Neuronal stem cell (in vitro differentiated cells): Measurements from ENCODE around the gene IP6K1.
"Not testable (repeated sequence)": the region's sequence is repeated elsewhere in the genome, so short reads cannot be mapped to it uniquely, and the experiment has no call there.

Experiments used
- DNase-seq: peaks from one replicate; pipeline ENCODE4 v3.0.0-alpha.2; 2013; ENCODE audit warnings: low spot score
- H2AFZ ChIP-seq: one replicate; pipeline ENCODE4 v1.6.1; 2013; ENCODE audit warnings: mild to moderate bottlenecking, low read length, inconsistent platforms
- H2AK5ac ChIP-seq: 2 replicates; pipeline ENCODE4 v1.6.1; 2013; ENCODE audit warnings: low read depth, mild to moderate bottlenecking, inconsistent platforms, low read length, moderate library complexity, mixed read lengths
- H2BK120ac ChIP-seq: 2 replicates; pipeline ENCODE4 v1.6.1; 2013; ENCODE audit warnings: low read depth, mild to moderate bottlenecking, inconsistent platforms, low read length, moderate library complexity, mixed read lengths
- H2BK12ac ChIP-seq: one replicate; pipeline ENCODE4 v1.6.1; 2013; ENCODE audit warnings: low read length, inconsistent platforms
- H2BK15ac ChIP-seq: 2 replicates; pipeline ENCODE4 v1.6.1; 2013; ENCODE audit warnings: mild to moderate bottlenecking, low read length, inconsistent platforms, mixed read lengths
- H2BK5ac ChIP-seq: one replicate; pipeline ENCODE4 v1.6.1; 2013; ENCODE audit warnings: inconsistent platforms, mild to moderate bottlenecking, low read length, moderate library complexity
- H3K14ac ChIP-seq: one replicate; pipeline ENCODE4 v1.6.1; 2013; ENCODE audit warnings: low read length, inconsistent platforms
- H3K18ac ChIP-seq: 2 replicates; pipeline ENCODE4 v1.6.1; 2013; ENCODE audit warnings: low read length, inconsistent platforms
- H3K23ac ChIP-seq: 2 replicates; pipeline ENCODE4 v1.6.1; 2013; ENCODE audit warnings: low read depth, mild to moderate bottlenecking, mixed read lengths, low read length, inconsistent platforms; ENCODE audit not compliant: poor library complexity
- H3K27ac ChIP-seq: replicated peaks from 3 replicates; pipeline ENCODE4 v1.5.1; 2013; ENCODE audit warnings: low read length, inconsistent platforms
- H3K27me3 ChIP-seq, 3 experiments: 2 replicates each; pipeline ENCODE4 v1.6.1; 2013; ENCODE audit warnings: low read length in 3 of 3, mild to moderate bottlenecking in 2 of 3, inconsistent platforms in 1 of 3, low read depth in 1 of 3, mixed read lengths in 1 of 3, moderate library complexity in 1 of 3; ENCODE audit not compliant: control insufficient read depth in 3 of 3, insufficient read depth in 3 of 3
- H3K36me3 ChIP-seq, 2 donors: replicated peaks in 1 of 2; 2 replicates each; pipeline ENCODE4 v1.6.1; 2013; ENCODE audit warnings: low read length in 2 of 2; ENCODE audit not compliant: control insufficient read depth in 2 of 2, insufficient read depth in 2 of 2
- H3K4ac ChIP-seq: 2 replicates; pipeline ENCODE4 v1.6.1; 2013; ENCODE audit warnings: inconsistent platforms, mild to moderate bottlenecking, low read length, moderate library complexity
- H3K4me1 ChIP-seq, 2 donors: 1 replicate in 1 of 2; 2 replicates in 1 of 2; pipeline ENCODE4 v1.6.1; 2013; ENCODE audit warnings: low read length in 2 of 2, low read depth in 1 of 2; ENCODE audit not compliant: control insufficient read depth in 2 of 2, insufficient read depth in 1 of 2
- H3K4me2 ChIP-seq: one replicate; pipeline ENCODE4 v1.6.1; 2013; ENCODE audit warnings: mild to moderate bottlenecking, low read length, inconsistent platforms; ENCODE audit not compliant: insufficient read depth, poor library complexity, severe bottlenecking
- H3K4me3 ChIP-seq, 2 donors: 2 replicates each; pipeline ENCODE4 v1.5.1; 2013; ENCODE audit warnings: low read length in 2 of 2, mild to moderate bottlenecking in 2 of 2, inconsistent platforms in 1 of 2, moderate library complexity in 1 of 2
- H3K79me1 ChIP-seq: one replicate; pipeline ENCODE4 v1.6.1; 2013; ENCODE audit warnings: low read depth, mild to moderate bottlenecking, inconsistent platforms, low read length, moderate library complexity
- H3K9ac ChIP-seq: one replicate; pipeline ENCODE4 v1.6.1; 2013; ENCODE audit warnings: mild to moderate bottlenecking, low read depth, low read length, inconsistent platforms; ENCODE audit not compliant: poor library complexity
- H3K9me3 ChIP-seq, 2 donors: replicated peaks in 1 of 2; 2 replicates each; pipeline versions ENCODE3 to v1.6.1; 2013; ENCODE audit warnings: low read length in 2 of 2, mild to moderate bottlenecking in 2 of 2, inconsistent platforms in 1 of 2, low read depth in 1 of 2, mixed read lengths in 1 of 2, moderate library complexity in 1 of 2; ENCODE audit not compliant: control insufficient read depth in 2 of 2, insufficient read depth in 1 of 2
- H4K8ac ChIP-seq: one replicate; pipeline ENCODE4 v1.6.1; 2013; ENCODE audit warnings: low read depth, mild to moderate bottlenecking, inconsistent platforms, low read length, moderate library complexity
- H4K91ac ChIP-seq: one replicate; pipeline ENCODE4 v1.6.1; 2013; ENCODE audit warnings: low read length, low read depth, mild to moderate bottlenecking, inconsistent platforms; ENCODE audit not compliant: poor library complexity
- WGBS, 2 donors: extraction: QIAGEN DNeasy Blood & Tissue Kit; methylation state at CpG; one replicate each; pipeline ENCODE4 v1.1.7; 2013; ENCODE audit warnings: missing lambda C conversion rate in 2 of 2, mixed read lengths in 1 of 2; ENCODE audit not compliant: insufficient read length in 2 of 2, insufficient replicate concordance in 1 of 2; ENCODE audit errors: extremely low coverage in 2 of 2; 5-methylcytosine and 5-hydroxymethylcytosine counted together

The IP6K1 gene

GRCh38 chr3:49779358-49780079 lies 6.8 kb downstream of the IP6K1 start:
- no peak overlapping the region for H2BK12ac ChIP-seq
- H3K27me3 ChIP-seq = no peaks in the 10 kb centered on the region
- no CpG with 5 or more reads among the region's 5 CpGs for WGBS, 2 donors
- H4K91ac ChIP-seq = no peak overlapping the region
- peaks cover 0 to 5% of the 10 kb centered on the region in 2 donors for H3K4me1 ChIP-seq
- no peak overlapping the region for H4K8ac ChIP-seq
- H3K14ac ChIP-seq = no peak overlapping the region
- no peak overlapping the region for H3K4me3 ChIP-seq
- no peak overlapping the region for H2AFZ ChIP-seq
- H3K36me3 ChIP-seq = peaks cover 14 to 81% of the 10 kb centered on the region in 2 donors
- no peak overlapping the region for H3K4me2 ChIP-seq
- no peak overlapping the region for H3K27ac ChIP-seq
- H2BK5ac ChIP-seq = no peak overlapping the region
- peaks cover 0 to 5% of the 10 kb centered on the region in 2 donors for H3K9me3 ChIP-seq
- no peak overlapping the region for H3K23ac ChIP-seq
- no peak overlapping the region for H2BK15ac ChIP-seq
- no peak overlapping the region for H3K18ac ChIP-seq
- DNase-seq = no peak
- no peak overlapping the region for H2AK5ac ChIP-seq
- no peak overlapping the region for H3K4ac ChIP-seq
- peaks cover 7% of the 10 kb centered on the region for H3K79me1 ChIP-seq
- H3K9ac ChIP-seq = no peak overlapping the region
- H2BK120ac ChIP-seq = no peak overlapping the region

- H2BK12ac ChIP-seq = not testable (repeated sequence)
- WGBS, 2 donors = no CpG with 5 or more reads among the region's 8 CpGs
These were observed 10.2 kb downstream of the IP6K1 start for GRCh38 chr3:49776101-49776500.

GRCh38 chr3:49775538-49775937 lies 10.8 kb downstream of the IP6K1 start:
- Histone ChIP-seq H3K14ac (no peak overlapping the region), H2BK12ac (no peak overlapping the region), H3K79me1 (peaks cover 7% of the 10 kb centered on the region), H3K4me2 (no peak overlapping the region), H2BK15ac (no peak overlapping the region), H3K18ac (no peak overlapping the region), H4K91ac (no peak overlapping the region), H3K27me3 (no peaks in the 10 kb centered on the region), H3K27ac (no peak overlapping the region), H2AK5ac (no peak overlapping the region), H3K4me3 (no peak overlapping the region), H2BK120ac (no peak overlapping the region), H4K8ac (no peak overlapping the region), H2AFZ (no peak overlapping the region), H3K23ac (no peak overlapping the region), H3K4me1 (peaks cover 0 to under 1% of the 10 kb centered on the region in 2 donors), H3K9ac (no peak overlapping the region), H2BK5ac (no peak overlapping the region), H3K36me3 (peaks cover 6 to 63% of the 10 kb centered on the region in 2 donors), H3K4ac (no peak overlapping the region), H3K9me3 (peaks cover 0 to 5% of the 10 kb centered on the region in 2 donors)
- DNase-seq = no peak
- no CpG with 5 or more reads among the region's 3 CpGs for WGBS, 2 donors

More at GRCh38 chr3:49776101-49776500, 10.2 kb downstream of the IP6K1 start:
- H3K36me3 ChIP-seq = peaks cover 6 to 65% of the 10 kb centered on the region in 2 donors
- H3K4me3 ChIP-seq, H3K18ac ChIP-seq, H2BK15ac ChIP-seq, H2AK5ac ChIP-seq, H3K9ac ChIP-seq, H2BK5ac ChIP-seq, H3K27ac ChIP-seq, H3K23ac ChIP-seq, H2BK120ac ChIP-seq, H3K27me3 ChIP-seq, H3K14ac ChIP-seq, H3K4ac ChIP-seq, H3K4me2 ChIP-seq, H4K8ac ChIP-seq, H3K9me3 ChIP-seq, H3K4me1 ChIP-seq, H3K79me1 ChIP-seq, H2AFZ ChIP-seq, H4K91ac ChIP-seq, DNase-seq: not testable (repeated sequence)

GRCh38 chr3:49772703-49773102 lies 13.6 kb downstream of the IP6K1 start:
- Histone ChIP-seq H4K91ac (no peak overlapping the region), H3K27ac (no peak overlapping the region), H3K14ac (no peak overlapping the region), H3K4ac (no peak overlapping the region), H3K9me3 (no peaks in the 10 kb centered on the region), H3K36me3 (peaks cover 2 to 54% of the 10 kb centered on the region in 2 donors), H2BK15ac (no peak overlapping the region), H4K8ac (no peak overlapping the region), H2AK5ac (no peak overlapping the region), H3K4me2 (no peak overlapping the region), H2BK5ac (no peak overlapping the region), H3K4me3 (no peak overlapping the region), H2BK12ac (no peak overlapping the region), H3K23ac (no peak overlapping the region), H3K9ac (no peak overlapping the region), H2AFZ (no peak overlapping the region), H3K4me1 (no peaks in the 10 kb centered on the region), H3K18ac (no peak overlapping the region), H3K27me3 (no peaks in the 10 kb centered on the region), H2BK120ac (no peak overlapping the region), H3K79me1 (peaks cover 3% of the 10 kb centered on the region)
- WGBS, 2 donors = no CpG with 5 or more reads among the region's 2 CpGs
- no peak for DNase-seq
